Dermis blood vessel endothelial cell (primary cell): ENCODE data around the gene MT1E. TPM values are rescaled to one million over a fixed set of nuclear protein-coding genes. Genes with fewer than 3 reads are reported as not detected.
"Not testable (repeated sequence)": the region's sequence is repeated elsewhere in the genome, so short reads cannot be mapped to it uniquely, and the experiment has no call there.

Experiments
- DNase-seq: peaks from one replicate; pipeline ENCODE4 v3.0.0; 2010
- total RNA-seq: library from RNA; depleted of rRNA; stranded (reverse); fragments of >200 nt; gene quantifications from 2 replicates; pipeline ENCODE4 v1.2.3, GENCODE V29; 2014

The MT1E gene
- total RNA-seq, 1 donor from 2014 or later = 13.8 TPM

- peak; percentile 99 for DNase-seq
These were observed 18.4 kb upstream of the MT1E start for GRCh38 chr16:56607109-56607618.

GRCh38 chr16:56607675-56608042, 17.9 kb upstream of the MT1E start:
- no peak for DNase-seq

- peak; percentile 98 for DNase-seq
These were observed 17.3 kb upstream of the MT1E start, which contains the start of gene MT2A for GRCh38 chr16:56608043-56608875. TSS of gene MT2A (plus strand) at chr16:56608584. CDS start at chr16:56608656, 72 bp downstream.

- peak; percentile 23 for DNase-seq
These were observed 16.6 kb upstream of the MT1E start for GRCh38 chr16:56608876-56609462.

- peak; percentile 85 for DNase-seq
These were observed 16.1 kb upstream of the MT1E start for GRCh38 chr16:56609463-56609921.

- DNase-seq = peak; percentile 80
These were observed 15.5 kb upstream of the MT1E start for GRCh38 chr16:56610017-56610608.

- DNase-seq = peak; percentile 16
These were observed 14.9 kb upstream of the MT1E start for GRCh38 chr16:56610609-56611111.

GRCh38 chr16:56611281-56611833, 14.2 kb upstream of the MT1E start:
- DNase-seq = peak; percentile 68

- DNase-seq = peak; percentile 23
These were observed 11.9 kb upstream of the MT1E start for GRCh38 chr16:56613706-56614105.

GRCh38 chr16:56614549-56614991, 11.0 kb upstream of the MT1E start:
- peak; percentile 54 for DNase-seq

- no peak for DNase-seq
These were observed 10.2 kb upstream of the MT1E start for GRCh38 chr16:56615353-56615752.

- no peak for DNase-seq
These were observed 8.9 kb upstream of the MT1E start for GRCh38 chr16:56616608-56617211.

GRCh38 chr16:56617212-56618085, 8.1 kb upstream of the MT1E start:
- DNase-seq = peak; percentile 63

GRCh38 chr16:56618138-56618537, 7.4 kb upstream of the MT1E start:
- no peak for DNase-seq

- DNase-seq = no peak
These were observed 5.2 kb upstream of the MT1E start for GRCh38 chr16:56620339-56620897.

- DNase-seq = not testable (repeated sequence)
These were observed 3.7 kb upstream of the MT1E start for GRCh38 chr16:56621665-56622445.

GRCh38 chr16:56623184-56623583, 2.4 kb upstream of the MT1E start:
- DNase-seq = not testable (repeated sequence)

- DNase-seq = no peak
These were observed 1.9 kb upstream of the MT1E start for GRCh38 chr16:56623637-56624036.

- peak; percentile 63 for DNase-seq
These were observed 518 bp downstream of the MT1E start for GRCh38 chr16:56625943-56626654.
